GM06990 (cell line): ENCODE data around the gene SNRPB.

Experiments used
- DNase-seq: peaks from one replicate; pipeline ENCODE4 v3.0.0-alpha.2; 2011; ENCODE audit not compliant: insufficient read length; ENCODE audit errors: extremely low read depth
- H3K27me3 ChIP-seq: replicated peaks from 2 replicates; pipeline ENCODE4 v1.6.0; 2011; ENCODE audit warnings: low read length; ENCODE audit not compliant: control insufficient read depth, insufficient read depth
- H3K36me3 ChIP-seq: 2 replicates; pipeline ENCODE4 v1.5.1; 2011; ENCODE audit warnings: low read length; ENCODE audit not compliant: control insufficient read depth, insufficient read depth
- H3K4me3 ChIP-seq: replicated peaks from 2 replicates; pipeline ENCODE4 v1.5.1; 2011; ENCODE audit warnings: low read depth, mild to moderate bottlenecking, control low read depth, low read length
- CTCF ChIP-seq: IDR thresholded peaks from 2 replicates; pipeline ENCODE4 v1.5.1; 2011; ENCODE audit warnings: low read length, control low read depth, mild to moderate bottlenecking, inconsistent platforms; ENCODE audit not compliant: insufficient read depth, poor library complexity, severe bottlenecking

Gene SNRPB

GRCh38 chr20:2468581-2469407 lies 1.8 kb downstream of the SNRPB start:
- TF ChIP-seq CTCF, result no peak
- no peak for DNase-seq
- Histone ChIP-seq H3K27me3 (no peaks in the 10 kb centered on the region), H3K36me3 (peaks cover 22% of the 10 kb centered on the region), H3K4me3 (peak overlapping the region; percentile 98)

GRCh38 chr20:2467412-2467811 lies 3.2 kb downstream of the SNRPB start:
- H3K4me3 ChIP-seq, result no peak overlapping the region
- TF ChIP-seq CTCF, result no peak
- no peak for DNase-seq
- H3K27me3 ChIP-seq, result no peaks in the 10 kb centered on the region
- peaks cover 24% of the 10 kb centered on the region for H3K36me3 ChIP-seq

GRCh38 chr20:2465100-2465499 lies 5.5 kb downstream of the SNRPB start:
- no peak for TF ChIP-seq CTCF
- DNase-seq, result no peak
- Histone ChIP-seq H3K27me3 (no peaks in the 10 kb centered on the region), H3K36me3 (peaks cover 32% of the 10 kb centered on the region), H3K4me3 (no peak overlapping the region)

- Histone ChIP-seq H3K36me3 (peaks cover 35% of the 10 kb centered on the region), H3K4me3 (no peak overlapping the region), H3K27me3 (no peaks in the 10 kb centered on the region)
- no peak for DNase-seq
- no peak for TF ChIP-seq CTCF
Measured at GRCh38 chr20:2463616-2464365, 6.8 kb downstream of the SNRPB start.

GRCh38 chr20:2462484-2462883 lies 8.1 kb downstream of the SNRPB start:
- Histone ChIP-seq H3K36me3 (peaks cover 30% of the 10 kb centered on the region), H3K4me3 (no peak overlapping the region), H3K27me3 (no peaks in the 10 kb centered on the region)
- no peak for DNase-seq
- TF ChIP-seq CTCF, result no peak
